Stimulated activated naive CD8-positive, alpha-beta T cell treated with anti-CD3 and anti-CD28 coated beads, Interleukin-15, amount 100 ng/mL, for 72 hours (primary cell): ENCODE results near the gene INO80E.

Source experiments
- ATAC-seq: fragments of 150-1000 bp; cut with Tn5 transposase; 2 replicates; pipeline ENCODE4 v1.10.0; 2021; ENCODE audit warnings: mild to moderate bottlenecking, moderate library complexity
- DNase-seq, 2 donors: peaks; one replicate each; pipeline ENCODE4 v3.0.0; 2021 to 2022
- H3K27ac Mint-ChIP-seq, 2 donors: one replicate each; pipeline ENCODE4 v1.8.0; 2022; ENCODE audit warnings: mild to moderate bottlenecking in 2 of 2, mixed read lengths in 2 of 2, moderate library complexity in 2 of 2
- H3K27me3 Mint-ChIP-seq: one replicate; pipeline ENCODE4 v1.8.0; 2022; ENCODE audit warnings: mixed read lengths
- H3K4me1 Mint-ChIP-seq: one replicate; pipeline ENCODE4 v1.8.0; 2022; ENCODE audit warnings: mild to moderate bottlenecking, mixed read lengths
- H3K4me3 Mint-ChIP-seq, 2 donors: one replicate each; pipeline ENCODE4 v1.8.0; 2022; ENCODE audit warnings: mild to moderate bottlenecking in 2 of 2, mixed read lengths in 2 of 2, moderate library complexity in 1 of 2
- H3K9me3 Mint-ChIP-seq, 2 donors: one replicate each; pipeline ENCODE4 v1.8.0; 2022; ENCODE audit warnings: mixed read lengths in 2 of 2

The INO80E gene

GRCh38 chr16:29995324-29995910 is 624 bp upstream of the INO80E start, which contains the start of gene HIRIP3:
Gene HIRIP3, minus strand, starts transcription at chr16:29995617. Its CDS starts 12 bp downstream, at chr16:29995605.
- peak; percentile 76 for ATAC-seq
- DNase-seq, result peak; percentile 88 to 90
- no peaks in the 10 kb centered on the region for H3K27me3 Mint-ChIP-seq
- H3K27ac Mint-ChIP-seq, result peak within 1 kb of the TSS; percentile 98 to 100
- peak within 1 kb of the TSS; percentile 98 to 100 for H3K4me3 Mint-ChIP-seq
- peaks cover 45% of the 10 kb centered on the region for H3K4me1 Mint-ChIP-seq
- no peaks in the 10 kb centered on the region for H3K9me3 Mint-ChIP-seq

- peak overlapping the region; percentile 98 to 100 for H3K4me3 Mint-ChIP-seq
- DNase-seq, result no peak
- no peaks in the 10 kb centered on the region for H3K9me3 Mint-ChIP-seq
- no peaks in the 10 kb centered on the region for H3K27me3 Mint-ChIP-seq
- H3K4me1 Mint-ChIP-seq, result peaks cover 45% of the 10 kb centered on the region
- no peak for ATAC-seq
- H3K27ac Mint-ChIP-seq, result peak overlapping the region; percentile 98 to 100
These were observed 767 bp downstream of the INO80E start for GRCh38 chr16:29996766-29997250.

GRCh38 chr16:29999605-30000004 is 3.6 kb downstream of the INO80E start:
- Mint-ChIP-seq H3K27me3 (no peaks in the 10 kb centered on the region), H3K4me3 (no peak overlapping the region), H3K4me1 (peaks cover 34% of the 10 kb centered on the region), H3K27ac (peak overlapping the region in 1 of 2 donors; percentile 73), H3K9me3 (no peaks in the 10 kb centered on the region)
- ATAC-seq (no peak), DNase-seq (no peak)

- Mint-ChIP-seq H3K9me3 (no peaks in the 10 kb centered on the region), H3K4me1 (peaks cover 31% of the 10 kb centered on the region), H3K27me3 (no peaks in the 10 kb centered on the region), H3K27ac (no peak overlapping the region), H3K4me3 (no peak overlapping the region)
- no peak for DNase-seq
- no peak for ATAC-seq
These were observed 4.9 kb downstream of the INO80E start for GRCh38 chr16:30000735-30001631.

- Mint-ChIP-seq H3K9me3 (no peaks in the 10 kb centered on the region), H3K27ac (peak overlapping the region; percentile 5 to 40), H3K4me3 (no peak overlapping the region), H3K4me1 (peaks cover 17% of the 10 kb centered on the region), H3K27me3 (peaks cover under 1% of the 10 kb centered on the region)
- ATAC-seq (no peak), DNase-seq (no peak)
These were observed 6.7 kb downstream of the INO80E start for GRCh38 chr16:30002614-30003346.

GRCh38 chr16:30003670-30004423 is 7.8 kb downstream of the INO80E start:
- DNase-seq (no peak), ATAC-seq (no peak)
- Mint-ChIP-seq H3K9me3 (no peaks in the 10 kb centered on the region), H3K4me3 (no peak overlapping the region), H3K27me3 (peaks cover 9% of the 10 kb centered on the region), H3K4me1 (peaks cover 13% of the 10 kb centered on the region), H3K27ac (peak overlapping the region in 1 of 2 donors; percentile 88)

- no peak for DNase-seq
- Mint-ChIP-seq H3K4me1 (peaks cover 18% of the 10 kb centered on the region), H3K27ac (peak overlapping the region in 1 of 2 donors; percentile 52), H3K4me3 (no peak overlapping the region), H3K9me3 (no peaks in the 10 kb centered on the region), H3K27me3 (peaks cover 15% of the 10 kb centered on the region)
- no peak for ATAC-seq
These were observed 8.4 kb downstream of the INO80E start for GRCh38 chr16:30004424-30004776.

GRCh38 chr16:30004811-30005242 is 8.8 kb downstream of the INO80E start:
- no peaks in the 10 kb centered on the region for H3K9me3 Mint-ChIP-seq
- no peak overlapping the region for H3K4me3 Mint-ChIP-seq
- H3K4me1 Mint-ChIP-seq, result peaks cover 22% of the 10 kb centered on the region
- peak overlapping the region in 1 of 2 donors; percentile 93 for H3K27ac Mint-ChIP-seq
- ATAC-seq (peak; percentile 31), DNase-seq (no peak)
- H3K27me3 Mint-ChIP-seq, result peaks cover 19% of the 10 kb centered on the region

- no peak overlapping the region for H3K27ac Mint-ChIP-seq
- H3K4me1 Mint-ChIP-seq, result peaks cover 29% of the 10 kb centered on the region
- no peaks in the 10 kb centered on the region for H3K9me3 Mint-ChIP-seq
- DNase-seq, result peak; percentile 39 to 45
- ATAC-seq, result peak; percentile 68
- no peak overlapping the region for H3K4me3 Mint-ChIP-seq
- H3K27me3 Mint-ChIP-seq, result peaks cover 26% of the 10 kb centered on the region
These were observed 9.5 kb downstream of the INO80E start for GRCh38 chr16:30005341-30006094.

GRCh38 chr16:30006095-30006473 is 10.0 kb downstream of the INO80E start:
- DNase-seq, result no peak
- Mint-ChIP-seq H3K27ac (no peak overlapping the region), H3K4me3 (no peak overlapping the region), H3K9me3 (no peaks in the 10 kb centered on the region), H3K4me1 (peaks cover 30% of the 10 kb centered on the region), H3K27me3 (peaks cover 30% of the 10 kb centered on the region)
- ATAC-seq, result no peak

- DNase-seq, result no peak
- Mint-ChIP-seq H3K27me3 (peaks cover 37% of the 10 kb centered on the region), H3K4me1 (peaks cover 37% of the 10 kb centered on the region), H3K4me3 (no peak overlapping the region), H3K27ac (peak overlapping the region in 1 of 2 donors; percentile 85), H3K9me3 (no peaks in the 10 kb centered on the region)
- ATAC-seq, result no peak
These were observed 10.8 kb downstream of the INO80E start for GRCh38 chr16:30006659-30007377.

- DNase-seq, result no peak
- peaks cover 42% of the 10 kb centered on the region for H3K4me1 Mint-ChIP-seq
- peak overlapping the region in 1 of 2 donors; percentile 85 for H3K27ac Mint-ChIP-seq
- no peak overlapping the region for H3K4me3 Mint-ChIP-seq
- H3K27me3 Mint-ChIP-seq, result peaks cover 43% of the 10 kb centered on the region
- no peaks in the 10 kb centered on the region for H3K9me3 Mint-ChIP-seq
- ATAC-seq, result no peak
These were observed 11.4 kb downstream of the INO80E start for GRCh38 chr16:30007378-30007895.

GRCh38 chr16:30009085-30009862 is 13.2 kb downstream of the INO80E start:
- Mint-ChIP-seq H3K4me1 (peaks cover 41% of the 10 kb centered on the region), H3K27ac (no peak overlapping the region), H3K4me3 (peak overlapping the region in 1 of 2 donors; percentile 59)

More at GRCh38 chr16:30009085-30009862, 13.2 kb downstream of the INO80E start:
- ATAC-seq (no peak), DNase-seq (no peak)
- H3K9me3 Mint-ChIP-seq, result no peaks in the 10 kb centered on the region
- peaks cover 44% of the 10 kb centered on the region for H3K27me3 Mint-ChIP-seq
